Left kidney (tissue), 8 donors: Measurements from ENCODE around the gene KCNC3. TPM values are rescaled to one million over a fixed set of nuclear protein-coding genes. Genes with fewer than 3 reads are reported as not detected.

Source experiments
- DNase-seq: peaks from one replicate; pipeline ENCODE4 v3.0.0-alpha.2; 2013
- long read RNA-seq, 8 donors: transcript quantifications; one replicate each; lab custom pipeline, GENCODE V29; 2026
- polyA plus RNA-seq: library from polyadenylated mRNA; unstranded; fragments of 120-200 nt; gene quantifications from one replicate; pipeline ENCODE4 v1.2.1, GENCODE V29; 2013; ENCODE audit not compliant: insufficient read length

KCNC3 gene
- 55.2 TPM for polyA plus RNA-seq
- long read RNA-seq, donor 1, partial matches to known transcripts = 20 of 20 reads
- long read RNA-seq, donor 1, other reads (novel, unspliced or antisense) = 0 of 20 reads
- long read RNA-seq, donor 2, partial matches to known transcripts = 17 of 17 reads
- long read RNA-seq, donor 2, other reads (novel, unspliced or antisense) = 0 of 17 reads
- long read RNA-seq, donor 3 = 0 reads
- long read RNA-seq, donor 4 = 0 reads
- long read RNA-seq, donor 5 = 0 reads
- long read RNA-seq, donor 6 = 0 reads
- long read RNA-seq, donor 7, partial matches to known transcripts = 6 of 7 reads
- long read RNA-seq, donor 7, other reads (novel, unspliced or antisense) = 0 of 7 reads
- long read RNA-seq, donor 8 = 0 reads

DNA sequence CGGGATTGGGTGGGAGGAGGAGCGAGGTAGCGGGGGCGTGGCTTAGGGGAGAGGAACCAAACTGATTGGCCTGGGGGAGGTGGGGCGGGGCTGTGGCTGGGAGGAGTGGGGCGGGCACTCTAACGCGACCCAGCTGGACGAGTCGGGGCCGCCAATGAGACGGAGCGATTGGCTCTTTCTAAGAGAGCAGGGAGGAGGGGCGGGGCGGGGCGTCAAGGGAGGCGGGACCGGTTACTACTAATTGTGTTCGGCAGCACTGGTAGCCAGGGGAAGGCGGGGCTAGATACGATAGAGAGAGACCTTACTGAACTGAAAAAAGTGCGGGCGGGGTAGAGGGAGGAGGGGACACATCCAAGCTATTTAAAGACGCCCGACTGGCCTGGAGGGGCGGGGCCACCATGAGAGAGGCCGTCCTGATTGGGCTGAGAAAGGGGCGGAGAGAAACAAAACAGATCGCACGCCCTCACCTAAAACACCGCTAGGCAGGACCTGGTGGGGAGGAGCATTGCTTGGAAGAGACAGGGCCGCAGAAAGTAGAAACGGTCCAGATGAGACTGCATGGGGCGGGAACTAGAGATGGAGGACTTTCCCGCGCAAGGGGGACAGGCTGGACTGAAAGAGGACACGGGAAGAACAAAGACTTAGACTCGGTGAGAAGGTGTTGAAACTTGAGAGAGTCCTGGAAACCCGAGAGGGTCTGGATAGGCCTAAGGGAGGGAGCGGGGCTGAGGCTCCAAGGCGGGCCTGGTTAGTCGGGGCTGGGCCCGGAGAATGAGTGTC lies at the start of gene KCNC3:
Gene KCNC3, minus strand, starts transcription at position 232 of the 780 bp plus-strand sequence. CDS start 295 bp downstream, outside the sequence.
- DNase-seq = peak; percentile 100

DNA sequence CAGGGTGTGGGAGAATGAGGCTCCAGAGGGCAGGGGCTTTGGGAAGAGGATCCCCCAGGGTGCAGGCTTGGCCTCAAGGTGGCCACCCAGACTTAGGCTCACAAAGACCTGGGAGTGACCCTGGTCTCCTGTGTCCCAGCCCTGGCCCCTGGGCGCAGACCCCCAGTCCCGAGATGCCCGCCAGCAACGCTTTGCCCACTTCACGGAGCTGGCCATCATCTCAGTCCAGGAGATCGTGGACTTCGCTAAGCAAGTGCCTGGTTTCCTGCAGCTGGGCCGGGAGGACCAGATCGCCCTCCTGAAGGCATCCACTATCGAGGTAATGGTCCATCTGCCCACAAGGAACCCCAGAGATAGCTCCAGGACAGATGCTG lies 49.7 kb upstream of the KCNC3 start:
- no peak for DNase-seq

DNA sequence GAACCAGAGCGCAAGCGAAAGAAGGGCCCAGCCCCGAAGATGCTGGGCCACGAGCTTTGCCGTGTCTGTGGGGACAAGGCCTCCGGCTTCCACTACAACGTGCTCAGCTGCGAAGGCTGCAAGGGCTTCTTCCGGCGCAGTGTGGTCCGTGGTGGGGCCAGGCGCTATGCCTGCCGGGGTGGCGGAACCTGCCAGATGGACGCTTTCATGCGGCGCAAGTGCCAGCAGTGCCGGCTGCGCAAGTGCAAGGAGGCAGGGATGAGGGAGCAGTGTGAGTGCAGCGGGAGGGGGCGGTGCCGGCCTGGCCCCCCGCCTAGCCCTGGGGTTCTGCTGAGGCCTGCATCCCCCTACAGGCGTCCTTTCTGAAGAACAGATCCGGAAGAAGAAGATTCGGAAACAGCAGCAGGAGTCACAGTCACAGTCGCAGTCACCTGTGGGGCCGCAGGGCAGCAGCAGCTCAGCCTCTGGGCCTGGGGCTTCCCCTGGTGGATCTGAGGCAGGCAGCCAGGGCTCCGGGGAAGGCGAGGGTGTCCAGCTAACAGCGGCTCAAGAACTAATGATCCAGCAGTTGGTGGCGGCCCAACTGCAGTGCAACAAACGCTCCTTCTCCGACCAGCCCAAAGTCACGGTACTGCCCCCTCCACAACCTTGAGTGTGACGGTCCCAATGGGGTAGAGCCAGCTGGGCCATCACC lies 49.1 kb upstream of the KCNC3 start:
- no peak for DNase-seq

GRCh38 chr19:50377517-50377916 lies 48.3 kb upstream of the KCNC3 start:
- DNase-seq = no peak

DNA sequence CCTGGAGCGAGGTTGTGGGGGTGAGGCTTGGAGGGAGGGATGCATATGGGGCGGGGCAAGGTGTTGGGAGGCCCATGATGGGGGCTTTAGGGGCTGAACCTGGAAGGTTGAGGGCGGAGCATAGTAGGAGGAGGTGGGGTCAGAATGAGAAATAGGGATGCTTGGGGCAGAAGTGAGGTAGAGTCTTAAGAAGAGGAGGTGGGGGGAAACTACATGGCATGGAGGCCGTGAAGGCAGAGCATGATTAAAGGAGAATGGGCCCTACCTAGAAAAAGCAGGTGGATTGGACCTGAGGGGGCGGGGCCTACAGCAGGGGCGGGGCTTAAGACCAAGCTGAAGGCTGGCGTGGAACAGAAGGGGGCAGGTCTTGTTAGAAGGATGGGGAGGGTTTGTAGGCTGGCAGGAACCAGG lies 47.9 kb upstream of the KCNC3 start:
- DNase-seq = no peak

- DNase-seq = peak; percentile 94
Measured at GRCh38 chr19:50376166-50377050, 47.2 kb upstream of the KCNC3 start, which contains the start of gene NR1H2. TSS of gene NR1H2 (plus strand) at chr19:50376457. CDS start at chr19:50377606, 1,149 bp downstream.

DNA sequence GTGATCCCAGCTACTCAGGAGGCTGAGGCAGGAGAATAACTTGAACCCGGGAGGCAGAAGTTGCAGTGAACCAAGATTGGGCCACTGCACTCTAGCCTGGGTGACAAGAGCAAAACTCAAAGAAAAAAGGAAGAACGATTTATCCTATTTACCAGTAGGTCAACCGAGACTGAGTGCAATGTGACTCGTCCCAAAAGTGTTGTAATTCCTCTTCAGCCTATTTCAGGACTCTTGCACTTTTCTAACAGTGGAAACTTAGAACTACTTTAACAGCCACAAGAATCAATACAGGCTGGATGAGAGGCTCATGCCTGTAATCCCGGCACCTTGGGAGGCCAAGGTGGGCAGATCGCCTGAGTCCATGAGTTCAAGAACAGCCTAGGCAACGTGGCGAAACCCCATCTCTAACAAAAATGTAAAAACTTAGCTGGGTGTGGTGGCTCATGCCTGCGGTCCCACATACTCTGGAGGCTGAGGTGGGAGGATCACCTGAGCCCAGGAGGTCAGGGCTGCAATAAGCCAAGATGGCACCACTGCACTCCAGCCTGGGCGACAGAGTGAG lies 42.8 kb upstream of the KCNC3 start:
- no peak for DNase-seq

- peak; percentile 82 for DNase-seq
Measured at GRCh38 chr19:50368649-50369570, 39.7 kb upstream of the KCNC3 start.

DNA sequence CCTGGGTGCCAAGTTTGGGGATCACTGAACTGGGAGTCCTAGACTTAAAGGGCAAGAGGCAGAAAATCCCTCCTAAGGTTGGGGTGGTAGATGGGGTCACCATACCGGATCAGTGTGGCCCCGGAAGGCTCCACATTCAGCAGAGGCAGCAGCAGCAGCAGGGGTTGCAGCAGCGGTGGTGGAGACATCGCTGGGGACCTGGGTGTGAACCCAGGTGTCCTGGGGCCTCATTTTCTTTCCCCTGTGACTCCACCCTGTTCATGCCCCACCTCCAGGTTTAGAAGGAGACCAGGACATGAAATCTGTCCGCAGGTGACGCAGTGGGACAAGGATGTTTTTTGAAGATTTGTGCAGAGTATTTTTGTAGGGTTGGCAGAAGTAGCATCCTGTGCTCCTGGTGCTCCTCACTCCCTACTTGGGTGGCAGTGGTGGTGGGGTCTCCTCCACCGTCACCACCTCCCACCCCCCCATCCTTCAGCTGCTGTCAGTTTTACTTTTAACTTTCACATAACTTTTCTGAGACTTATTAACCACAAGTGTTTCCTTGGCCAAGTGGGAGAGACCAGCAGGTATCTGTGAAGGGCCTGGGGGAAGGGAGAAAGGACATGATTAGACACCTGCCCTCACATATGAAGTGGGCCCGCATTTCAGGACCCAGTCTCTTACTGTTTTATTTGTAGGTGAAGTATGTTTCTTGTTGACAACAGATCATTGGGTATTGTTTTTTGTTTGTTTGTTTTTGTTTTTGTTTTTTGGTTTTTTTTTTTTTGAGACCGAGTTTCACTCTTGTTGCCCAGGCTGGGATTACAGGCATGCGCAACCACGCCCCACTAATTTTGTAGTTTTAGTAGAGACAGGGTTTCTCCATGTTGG lies 36.5 kb upstream of the KCNC3 start, which contains the start of gene NAPSA:
Gene NAPSA, minus strand, starts transcription at position 206 of the 873 bp plus-strand sequence. Its CDS starts 18 bp downstream, at position 188.
- no peak for DNase-seq

- DNase-seq = no peak
Measured at GRCh38 chr19:50362656-50363424, 33.7 kb upstream of the KCNC3 start.

DNA sequence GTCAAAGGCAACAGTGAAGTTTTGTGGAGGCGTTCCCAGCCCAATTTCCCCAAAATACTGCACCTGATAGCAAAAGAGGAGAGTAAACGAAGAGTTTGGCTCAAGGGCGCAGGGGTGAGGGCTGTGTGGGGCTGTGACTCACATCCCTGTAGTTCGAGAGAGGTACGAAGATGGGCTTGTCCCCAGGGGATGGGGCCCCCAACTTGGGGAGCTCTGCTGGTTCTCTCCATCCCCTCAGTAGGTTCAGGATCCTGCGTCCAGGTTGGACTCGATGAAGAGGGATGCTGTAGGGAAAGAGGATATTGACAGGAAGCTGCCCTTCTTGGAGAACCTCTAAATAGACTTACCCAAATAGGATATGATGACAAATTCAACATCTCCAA lies 32.8 kb upstream of the KCNC3 start:
- no peak for DNase-seq

DNA sequence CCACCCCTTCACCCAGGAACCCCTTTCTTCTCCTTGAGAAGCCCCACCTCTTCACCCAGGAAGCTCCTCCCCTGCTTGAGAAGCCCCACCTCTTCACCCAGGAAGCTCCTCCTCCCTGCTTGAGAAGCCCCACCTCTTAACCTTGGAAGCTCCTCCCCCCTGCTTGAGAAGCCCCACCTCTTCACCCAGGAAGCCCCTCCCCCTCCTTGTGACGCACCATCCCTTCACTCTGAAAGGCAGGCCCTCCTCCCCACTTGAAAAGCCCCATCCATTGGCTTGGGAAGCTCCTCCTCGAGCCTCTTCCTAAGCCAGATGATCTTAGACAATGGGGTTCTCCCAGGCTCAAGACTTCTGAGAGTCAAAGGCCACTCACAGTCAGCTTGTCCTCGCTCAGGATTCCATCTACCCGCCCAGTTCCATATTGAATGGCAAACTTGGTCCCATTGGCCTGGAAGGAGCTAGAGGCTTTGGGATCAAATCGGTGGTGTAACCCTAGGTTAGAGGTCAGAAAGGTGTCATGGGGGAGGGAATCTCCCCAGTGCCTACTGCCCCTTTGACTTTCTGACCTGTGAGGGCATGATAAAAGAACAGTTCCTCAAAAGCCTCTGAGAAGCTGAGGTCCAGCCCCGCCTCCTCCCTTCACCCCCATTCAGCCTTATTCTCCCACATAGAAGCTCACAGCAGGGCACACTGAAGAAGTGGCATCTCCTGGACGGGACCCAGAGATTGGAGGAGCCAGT lies 32.3 kb upstream of the KCNC3 start:
- DNase-seq = no peak

DNA sequence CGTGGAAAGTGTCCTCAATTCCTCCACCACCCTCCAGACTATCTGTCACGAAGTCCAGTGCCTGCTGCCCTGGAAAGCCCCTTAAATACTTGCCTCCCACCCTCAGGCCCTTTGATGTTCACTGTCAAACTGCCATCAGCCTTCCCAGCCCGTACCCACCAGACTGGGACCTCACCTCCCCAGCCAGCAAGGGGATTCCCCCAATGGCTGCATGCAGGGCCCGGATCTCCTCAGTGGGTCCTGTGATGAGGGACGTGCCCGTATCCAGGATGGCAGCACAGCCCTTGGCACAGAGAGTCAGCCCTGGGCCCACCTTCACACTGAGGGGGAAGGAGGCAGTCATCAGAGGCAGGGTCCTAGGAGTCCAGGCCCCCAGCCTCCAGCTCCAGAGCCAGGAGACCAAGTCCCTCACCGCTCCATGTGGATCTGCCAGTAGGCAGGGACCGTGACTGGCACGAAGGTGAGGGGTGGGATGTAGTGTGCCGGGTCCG lies 30.2 kb upstream of the KCNC3 start:
- DNase-seq = no peak

DNA sequence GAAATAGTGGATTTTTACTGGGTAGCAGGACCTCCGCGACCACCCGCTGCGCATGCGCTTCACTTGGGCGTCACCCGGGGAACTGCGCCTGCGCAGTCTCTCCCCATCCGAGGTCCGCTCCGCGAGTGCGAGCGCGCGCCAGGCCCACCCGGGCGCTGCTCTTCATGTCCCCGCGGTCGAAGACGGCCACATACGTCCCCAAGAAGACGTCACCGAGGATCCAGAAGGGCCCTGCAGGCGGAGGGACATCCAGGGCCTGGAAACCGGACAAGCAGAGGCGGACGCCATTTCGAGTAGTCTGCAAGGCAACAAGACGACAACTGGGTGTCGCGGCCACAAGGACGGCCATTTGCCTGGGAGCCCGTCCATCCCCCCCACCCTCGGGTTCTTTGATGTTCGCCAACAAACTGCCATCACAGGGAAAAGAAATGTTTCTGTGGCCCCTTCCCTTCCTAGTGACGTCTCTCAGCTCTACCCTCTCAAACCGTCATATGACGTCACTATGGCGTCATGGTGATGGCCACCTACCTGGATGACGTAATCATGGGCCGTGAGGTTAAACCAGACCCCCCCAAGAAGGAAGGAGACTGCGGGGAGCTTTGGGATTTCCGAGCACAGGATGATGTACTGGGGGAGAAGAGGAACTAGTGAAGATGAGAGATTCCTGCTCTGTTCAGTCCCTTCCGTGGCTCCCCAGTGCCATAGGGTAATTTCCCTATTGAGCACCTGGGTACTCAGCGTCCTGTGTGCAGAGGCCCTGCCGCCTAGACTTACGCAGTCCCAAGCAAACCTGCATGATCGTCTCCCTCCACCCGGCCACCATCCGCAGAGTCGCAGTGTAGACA lies 29.5 kb upstream of the KCNC3 start:
- DNase-seq = peak; percentile 62

DNA sequence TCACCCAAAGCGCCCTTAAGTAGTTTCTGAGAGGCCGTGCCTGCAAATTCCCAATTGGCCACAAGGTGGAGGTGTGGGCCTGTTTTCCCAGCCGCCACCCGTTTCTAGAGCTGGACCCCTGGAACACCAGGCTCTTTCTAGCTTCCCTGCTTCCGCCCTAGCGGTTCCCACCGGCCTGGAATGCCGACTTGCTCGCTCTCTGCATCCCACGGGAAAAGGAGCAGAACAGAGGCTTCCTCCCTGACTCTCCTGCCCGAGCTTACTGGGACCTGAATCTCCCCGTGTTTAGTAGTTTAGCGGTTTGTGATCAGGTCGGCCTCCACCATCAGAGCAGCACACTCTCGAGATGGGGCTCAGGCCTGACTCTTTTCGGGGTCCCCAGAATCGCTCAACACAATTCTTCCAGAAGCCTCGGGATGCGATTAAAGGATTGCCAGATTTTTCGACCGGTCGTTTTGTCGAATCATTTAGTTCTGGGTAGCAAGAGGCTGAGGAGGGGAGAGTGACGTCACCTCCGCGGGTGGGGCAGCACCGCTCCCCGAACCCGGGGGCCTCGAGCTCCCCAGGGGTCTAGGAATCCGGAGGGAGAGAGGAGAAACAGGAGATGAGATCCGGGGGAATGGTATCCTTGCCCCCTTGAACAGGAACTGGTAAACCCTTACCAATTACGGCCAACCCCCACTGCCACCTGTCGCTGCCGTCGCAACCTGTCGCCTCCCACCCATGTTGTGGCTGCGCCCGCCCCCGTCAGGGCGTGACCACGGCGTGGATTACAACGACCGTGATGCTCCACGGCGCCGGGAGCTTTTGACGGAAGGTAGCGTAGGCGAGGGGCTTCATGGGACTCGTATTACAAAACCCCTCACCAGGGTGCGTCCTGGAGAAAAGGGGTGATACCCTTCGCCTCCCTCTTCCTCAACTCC lies 28.3 kb upstream of the KCNC3 start:
- DNase-seq = peak; percentile 70
